H1 (cell line): ENCODE results near the gene CYRIA. TPM values are rescaled to one million over a fixed set of nuclear protein-coding genes. Genes with fewer than 3 reads are reported as not detected.

Experiments
- ASH2L ChIP-seq: fragments of 200-600, 300-600 bp; sonication (generic); IDR thresholded peaks from one replicate; pipeline ENCODE4 v1.7.1; 2017; ENCODE audit warnings: low read length
- BACH1 ChIP-seq: IDR thresholded peaks from 2 replicates; pipeline ENCODE4 v1.6.1; 2012; ENCODE audit warnings: low read length, improper control_type of control experiment
- CBX5 ChIP-seq: fragments of 300-800, 300-1000 bp; sonication (generic); IDR thresholded peaks from 2 replicates; pipeline ENCODE4 v1.7.1; 2016; ENCODE audit warnings: antibody characterized with exemption, low read length, low read depth
- CHD7 ChIP-seq: fragments of 300-600 bp; sonication (generic); IDR thresholded peaks from 2 replicates; pipeline ENCODE4 v1.7.1; 2012; ENCODE audit warnings: low read length, moderate library complexity, mild to moderate bottlenecking, inconsistent platforms; ENCODE audit not compliant: insufficient replicate concordance
- CTBP2 ChIP-seq: IDR thresholded peaks from 2 replicates; pipeline ENCODE4 v1.7.0; 2011; ENCODE audit warnings: borderline replicate concordance, mild to moderate bottlenecking, moderate library complexity, mixed read lengths, low read length; ENCODE audit not compliant: insufficient read depth, insufficient read length
- GABPA ChIP-seq: IDR thresholded peaks from 2 replicates; pipeline ENCODE4 v1.6.1; 2011; ENCODE audit warnings: mild to moderate bottlenecking, low read length, moderate library complexity, borderline replicate concordance; ENCODE audit not compliant: insufficient read depth
- RBBP5 ChIP-seq: IDR thresholded peaks from 2 replicates; pipeline ENCODE4 v1.7.1; 2012; ENCODE audit warnings: low read depth, mild to moderate bottlenecking, inconsistent platforms, low read length, moderate library complexity, borderline replicate concordance
- RXRA ChIP-seq: IDR thresholded peaks from 2 replicates; pipeline ENCODE4 v1.6.1; 2011; ENCODE audit warnings: low read depth, mild to moderate bottlenecking, low read length, moderate library complexity; ENCODE audit not compliant: insufficient read depth
- SAP30 ChIP-seq: fragments of 300-600 bp; sonication (generic); IDR thresholded peaks from 2 replicates; pipeline ENCODE4 v1.7.1; 2012; ENCODE audit warnings: low read length, moderate library complexity, mild to moderate bottlenecking, inconsistent platforms; ENCODE audit not compliant: insufficient read depth, insufficient replicate concordance
- TCF12 ChIP-seq: IDR thresholded peaks from 2 replicates; pipeline ENCODE4 v1.6.1; 2011; ENCODE audit warnings: low read depth, mild to moderate bottlenecking, low read length
- ZNF274 ChIP-seq: IDR thresholded peaks from 2 replicates; pipeline ENCODE4 v1.7.0; 2012; ENCODE audit warnings: low read length, borderline replicate concordance; ENCODE audit errors: extremely low read depth
- polyA plus RNA-seq, 7 experiments: library from polyadenylated mRNA; depleted of rRNA in 3 of 7; stranded (reverse) in 5 of 7; unstranded in 2 of 7; fragments of >200 nt in 5 of 7; fragments of 200-250 nt in 2 of 7; gene quantifications; 1 replicate in 5 of 7; 2 replicates in 1 of 7; 4 replicates in 1 of 7; pipeline versions ENCODE4 v1.2.1 to v1.2.3, GENCODE V29; 2011 to 2013; ENCODE audit warnings: missing spikeins in 2 of 7, mixed read lengths in 2 of 7
- total RNA-seq: library from RNA; stranded (reverse); fragmentation: NEBNext Ultra II Directional; extraction: Animal tissue kit (Norgen Biotek cat#: 25700); gene quantifications from 2 replicates; pipeline ENCODE4 v1.2.1, GENCODE V29; 2021

The CYRIA gene
- total and polyA plus RNA-seq, 2 of the 8 experiments (the other 6 are each of a cell fraction or from before 2014, with no cell fraction given), result 1.5 to 9.8 TPM

- TF ChIP-seq CHD7 (no peak), CTBP2 (no peak), RXRA (no peak), ASH2L (no peak), RBBP5 (no peak), GABPA (no peak), TCF12 (no peak), ZNF274 (no peak), BACH1 (no peak), SAP30 (no peak), CBX5 (no peak)
Observed at GRCh38 chr2:16637304-16637703, 28.3 kb downstream of the CYRIA start (continued).
